ENCODE measurements around the gene IGFL4. TPM values are rescaled to one million over a fixed set of nuclear protein-coding genes. Genes with fewer than 3 reads are reported as not detected.
"Not testable (repeated sequence)": the region's sequence is repeated elsewhere in the genome, so short reads cannot be mapped to it uniquely, and the experiment has no call there.

The IGFL4 gene
- total RNA-seq, 1 experiment from 2014 or later: not detected

- intact Hi-C loops (cut with micrococcal nuclease); H3K79me2 ChIP-seq (ENCODE audit: low read length); ATAC-seq; H3K9me3 ChIP-seq (ENCODE audit: low read length); BruUV-seq (replicated peaks); H3K9me2 ChIP-seq (replicated peaks; ENCODE audit: low read length); H2AFZ ChIP-seq (ENCODE audit: low read length); H3K36me3 ChIP-seq (ENCODE audit: low read depth, low read length); H3K27ac ChIP-seq (ENCODE audit: low read length); H4K20me1 ChIP-seq (ENCODE audit: low read length); H3K9ac ChIP-seq (ENCODE audit: low read length); POLR2A ChIA-PET (ENCODE audit: unreplicated experiment); H3F3A ChIP-seq (ENCODE audit: low read length, unreplicated experiment); H3K4me3 ChIP-seq (ENCODE audit: low read length); H3K4me2 ChIP-seq (ENCODE audit: low read length): not testable (repeated sequence)
- CTCF ChIA-PET: interaction anchor here (0.6 to 1.0 kb wide), 4 partner anchors 50 to 186 kb away, joined by 3 to 6 read pairs (median 5); no protein-coding TSS in a partner anchor
- H3K4me1 ChIP-seq (ENCODE audit: insufficient read depth, low read length): peaks cover 12% of the 10 kb centered on the region
- peaks cover 33% of the 10 kb centered on the region for H3K27me3 ChIP-seq (ENCODE audit: low read length)
- peak; percentile 62 for DNase-seq
- peak; percentile 53 for TF ChIP-seq CTCF (conservative IDR thresholded peaks at IDR 0.05; ENCODE audit: low read depth, low read length)
Observed at GRCh38 chr19:46078573-46079332, 38.0 kb upstream of the IGFL4 start.

- Histone ChIP-seq H3K9me3 (ENCODE audit: low read length) (no peaks in the 10 kb centered on the region), H3K9ac (ENCODE audit: low read length) (no peak overlapping the region), H3K27ac (ENCODE audit: low read length) (no peak overlapping the region), H3K4me1 (ENCODE audit: insufficient read depth, low read length) (peaks cover 12% of the 10 kb centered on the region), H3K27me3 (ENCODE audit: low read length) (peaks cover 38% of the 10 kb centered on the region), H3K36me3 (ENCODE audit: low read depth, low read length) (no peaks in the 10 kb centered on the region), H2AFZ (ENCODE audit: low read length) (no peak overlapping the region), H3K4me2 (ENCODE audit: low read length) (peak overlapping the region; percentile 82; the same call in 1 of the 2 replicates), H3K4me3 (ENCODE audit: low read length) (no peak overlapping the region), H3K9me2 (replicated peaks; ENCODE audit: low read length) (no peaks in the 10 kb centered on the region), H4K20me1 (ENCODE audit: low read length) (no peaks in the 10 kb centered on the region), H3F3A (ENCODE audit: low read length, unreplicated experiment) (no peaks in the 10 kb centered on the region), H3K79me2 (ENCODE audit: low read length) (no peaks in the 10 kb centered on the region)
- DNase-seq: no peak
- ATAC-seq: no peak
- TF ChIP-seq EZH2 (IDR thresholded peaks at IDR 0.05; ENCODE audit: low read length, unreplicated experiment) (no peak), CTCF (conservative IDR thresholded peaks at IDR 0.05; ENCODE audit: low read depth, low read length) (no peak; the same call in 1 of the 2 replicates), EZH2phosphoT487 (IDR thresholded peaks at IDR 0.05; ENCODE audit: borderline replicate concordance, low read length) (no peak)
- intact Hi-C loops (cut with micrococcal nuclease): loop anchor here (1.0 kb wide), 2 partner anchors 48 to 188 kb away; no protein-coding TSS in a partner anchor
- ChIA-PET CTCF (interaction anchor here (1.0 to 2.3 kb wide), 4 partner anchors 49 to 187 kb away, joined by 5 to 20 read pairs (median 6); no protein-coding TSS in a partner anchor), POLR2A (ENCODE audit: unreplicated experiment) (no interaction called here)
- BruUV-seq (replicated peaks): no TSS peak
Observed at GRCh38 chr19:46077815-46078167, 37.0 kb upstream of the IGFL4 start.
